GM10266 (cell line): Measurements from ENCODE around the gene CACNG4.

Experiments used
- DNase-seq: peaks from one replicate; pipeline ENCODE4 v3.0.0; 2012; ENCODE audit errors: extremely low spot score
- TF ChIP-seq, protein P1 (sequence below): IDR thresholded peaks from 2 replicates; pipeline ENCODE4 v1.5.1; 2012; ENCODE audit warnings: mild to moderate bottlenecking, low read depth; ENCODE audit not compliant: control insufficient read depth, insufficient read depth; ENCODE audit errors: missing control alignments

CACNG4 gene

DNA sequence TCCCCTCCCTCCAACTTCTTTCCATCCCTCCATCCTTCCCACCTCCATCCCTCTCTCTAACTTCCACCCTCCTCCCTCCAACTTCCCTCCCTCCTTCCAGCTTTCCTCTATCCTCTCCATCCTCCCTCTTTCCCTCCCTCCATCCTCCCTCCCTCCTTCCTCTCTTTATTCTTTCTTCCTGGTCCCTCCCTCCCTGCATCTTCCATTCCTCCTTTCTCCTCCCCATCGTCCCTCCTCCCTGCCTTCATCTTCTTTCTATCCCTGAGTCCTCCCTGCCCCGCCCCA lies 11.8 kb downstream of the CACNG4 start:
- TF ChIP-seq, protein P1, sequence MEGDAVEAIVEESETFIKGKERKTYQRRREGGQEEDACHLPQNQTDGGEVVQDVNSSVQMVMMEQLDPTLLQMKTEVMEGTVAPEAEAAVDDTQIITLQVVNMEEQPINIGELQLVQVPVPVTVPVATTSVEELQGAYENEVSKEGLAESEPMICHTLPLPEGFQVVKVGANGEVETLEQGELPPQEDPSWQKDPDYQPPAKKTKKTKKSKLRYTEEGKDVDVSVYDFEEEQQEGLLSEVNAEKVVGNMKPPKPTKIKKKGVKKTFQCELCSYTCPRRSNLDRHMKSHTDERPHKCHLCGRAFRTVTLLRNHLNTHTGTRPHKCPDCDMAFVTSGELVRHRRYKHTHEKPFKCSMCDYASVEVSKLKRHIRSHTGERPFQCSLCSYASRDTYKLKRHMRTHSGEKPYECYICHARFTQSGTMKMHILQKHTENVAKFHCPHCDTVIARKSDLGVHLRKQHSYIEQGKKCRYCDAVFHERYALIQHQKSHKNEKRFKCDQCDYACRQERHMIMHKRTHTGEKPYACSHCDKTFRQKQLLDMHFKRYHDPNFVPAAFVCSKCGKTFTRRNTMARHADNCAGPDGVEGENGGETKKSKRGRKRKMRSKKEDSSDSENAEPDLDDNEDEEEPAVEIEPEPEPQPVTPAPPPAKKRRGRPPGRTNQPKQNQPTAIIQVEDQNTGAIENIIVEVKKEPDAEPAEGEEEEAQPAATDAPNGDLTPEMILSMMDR, result no peak
- no peak for DNase-seq

DNA sequence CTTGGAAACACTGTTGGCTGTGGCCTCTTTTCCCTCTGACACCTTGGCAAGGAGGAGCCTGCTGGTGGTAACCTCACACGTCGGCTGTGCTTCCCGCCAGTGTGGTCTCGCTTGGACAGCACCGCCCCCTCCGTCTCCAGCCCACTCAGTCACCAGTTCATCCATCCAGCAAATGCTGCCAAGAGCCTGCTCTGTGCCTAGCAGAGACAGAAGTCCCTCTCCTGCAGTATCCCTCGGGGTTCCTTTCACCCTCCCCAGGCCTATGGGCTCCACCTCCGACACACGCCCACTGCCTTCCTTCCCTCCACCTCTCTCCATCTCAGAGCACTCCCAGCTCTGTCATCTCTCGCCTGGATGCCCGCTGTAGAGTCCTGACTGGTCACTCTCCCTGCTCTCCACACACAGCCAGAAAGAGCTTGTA lies 12.3 kb downstream of the CACNG4 start:
- DNase-seq, result no peak
- TF ChIP-seq, protein P1, result no peak

DNA sequence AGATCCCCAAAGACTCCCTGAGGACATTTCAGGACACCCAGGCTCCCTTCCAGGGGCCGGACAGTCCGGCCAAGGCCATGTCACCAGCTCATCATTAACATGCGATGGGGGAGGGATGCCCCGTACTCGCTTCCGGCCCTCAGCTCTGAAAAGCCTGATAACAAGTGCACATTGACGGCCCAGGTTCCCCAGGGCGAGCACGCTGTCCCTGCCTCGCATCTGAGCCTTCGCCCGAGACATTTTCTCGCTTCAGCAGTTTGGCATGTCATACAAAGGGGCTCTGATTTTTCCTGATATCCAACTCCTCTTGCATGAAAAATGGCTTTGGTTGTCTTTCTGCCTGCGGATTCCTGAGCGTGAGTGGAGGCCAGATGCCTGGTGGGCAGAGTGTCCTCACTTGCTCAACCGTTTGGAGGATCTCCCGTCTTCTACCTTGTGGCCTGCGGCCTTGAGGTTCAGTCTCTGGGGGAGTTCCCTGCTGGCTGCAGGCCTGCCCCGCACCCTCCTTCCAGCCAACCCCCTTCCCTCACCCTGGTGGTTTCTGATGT lies 14.1 kb downstream of the CACNG4 start:
- TF ChIP-seq, protein P1, result no peak
- DNase-seq, result no peak

DNA sequence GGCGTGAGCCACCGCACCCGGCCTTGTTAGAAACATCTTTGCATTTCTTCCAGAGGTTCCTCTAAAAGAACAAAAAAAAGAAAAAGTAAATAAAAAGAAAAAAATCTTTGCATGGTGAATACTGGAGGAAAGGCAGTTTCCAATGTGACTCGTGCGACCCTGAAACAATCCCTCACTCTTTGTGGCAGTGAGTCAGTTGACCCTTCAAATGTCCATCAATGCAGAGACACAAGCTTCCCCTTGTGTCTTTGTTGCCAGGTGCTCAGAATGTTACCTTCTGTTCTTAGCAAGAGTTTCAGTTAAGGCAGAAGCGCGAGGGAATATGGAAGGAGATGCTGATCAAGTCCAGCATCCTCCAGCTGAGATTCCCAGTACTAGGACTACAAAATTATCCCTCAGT lies 16.4 kb downstream of the CACNG4 start:
- TF ChIP-seq, protein P1, result no peak
- DNase-seq, result no peak

DNA sequence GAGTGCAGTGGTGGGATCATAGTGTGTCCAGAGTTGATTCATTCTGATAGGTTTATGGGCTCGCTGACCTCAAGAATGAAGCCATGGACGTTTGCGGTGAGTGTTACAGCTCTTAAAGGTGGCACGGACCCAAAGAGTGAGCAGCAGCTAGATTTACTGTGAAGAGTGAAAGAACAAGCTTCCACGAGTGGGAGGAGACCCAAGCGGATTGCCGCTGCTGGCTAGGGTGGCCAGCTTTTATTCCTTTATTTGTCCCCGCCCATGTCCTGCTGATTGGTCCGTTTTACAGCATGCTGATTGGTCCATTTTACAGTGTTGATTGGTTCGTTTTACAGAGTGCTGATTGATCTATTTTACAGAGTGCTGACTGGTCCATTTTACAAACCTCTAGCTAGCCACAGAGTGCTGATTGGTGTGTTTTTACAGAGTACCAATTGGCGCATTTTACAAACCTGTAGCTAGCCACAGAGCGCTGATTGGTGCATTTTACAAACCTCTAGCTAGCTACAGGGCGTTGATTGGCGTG lies 17.5 kb downstream of the CACNG4 start:
- no peak for DNase-seq
- TF ChIP-seq, protein P1, result no peak

DNA sequence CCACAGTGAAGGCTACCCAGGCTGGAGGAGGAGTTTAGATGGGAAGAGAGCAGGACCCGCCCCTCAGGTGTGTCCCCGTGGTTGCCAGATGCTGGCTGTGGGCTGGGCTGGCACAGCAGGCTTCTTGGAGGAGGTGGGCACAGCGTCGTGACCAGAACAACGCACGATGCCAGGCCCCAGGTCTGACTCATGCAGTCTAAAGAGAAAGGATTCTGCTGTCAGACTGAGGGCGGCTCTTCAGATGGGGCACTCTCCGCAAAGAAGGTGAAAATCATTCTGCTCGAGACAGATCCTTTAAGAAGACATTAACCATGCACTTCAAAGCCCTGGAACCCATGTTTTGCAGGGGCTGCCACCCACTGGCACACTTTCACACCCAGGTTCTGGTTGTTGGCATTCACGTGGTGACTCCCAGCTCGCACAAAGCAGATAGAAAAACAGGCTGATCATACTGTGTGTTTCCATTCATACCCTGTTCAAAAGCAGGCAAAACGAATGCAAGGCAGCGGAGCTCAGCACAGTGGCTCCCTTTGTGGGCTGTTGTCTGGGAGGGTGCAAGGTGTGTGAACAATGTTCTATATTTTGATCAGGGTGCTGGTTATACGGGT lies 19.0 kb downstream of the CACNG4 start:
- TF ChIP-seq, protein P1, result no peak
- DNase-seq, result no peak

DNA sequence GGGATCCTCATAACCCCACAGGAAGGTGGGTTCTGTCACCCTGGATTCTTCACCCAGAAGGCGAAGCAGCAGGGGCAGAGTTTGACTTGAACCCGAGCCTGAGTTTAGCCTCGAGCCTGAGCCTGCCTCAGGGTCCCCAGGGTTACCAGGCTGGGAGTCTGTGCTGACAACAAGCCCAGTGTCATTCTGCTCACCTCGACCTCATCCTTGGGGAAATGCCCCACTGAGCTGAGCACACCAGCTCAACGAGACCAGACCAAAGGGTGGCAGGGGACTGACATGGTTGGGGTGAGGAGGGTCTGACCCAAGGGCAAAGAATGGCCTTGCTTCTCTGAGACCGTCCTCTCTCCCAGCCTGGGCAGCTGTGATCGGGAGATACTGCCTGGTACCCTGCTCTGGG lies 20.2 kb downstream of the CACNG4 start:
- TF ChIP-seq, protein P1, result no peak
- no peak for DNase-seq
